Superior temporal gyrus (tissue), 1 donor: ENCODE data around the gene COPG2.
"Not testable (repeated sequence)": the region's sequence is repeated elsewhere in the genome, so short reads cannot be mapped to it uniquely, and the experiment has no call there.

Experiments used
- DNase-seq: peaks from one replicate; pipeline ENCODE4 v3.0.0-alpha.2; 2016; ENCODE audit errors: extremely low spot score

Gene COPG2

GRCh38 chr7:130650611-130651120 is 17.9 kb downstream of the COPG2 start:
- DNase-seq = no peak

- no peak for DNase-seq
These were observed 19.4 kb downstream of the COPG2 start for GRCh38 chr7:130649004-130649790.

GRCh38 chr7:130648580-130648979 is 20.0 kb downstream of the COPG2 start:
- DNase-seq = no peak

- DNase-seq = no peak
These were observed 26.2 kb downstream of the COPG2 start for GRCh38 chr7:130642383-130642782.

GRCh38 chr7:130641497-130641896 is 27.1 kb downstream of the COPG2 start:
- DNase-seq = no peak

- no peak for DNase-seq
These were observed 27.5 kb downstream of the COPG2 start for GRCh38 chr7:130641040-130641439.

- no peak for DNase-seq
These were observed 29.2 kb downstream of the COPG2 start for GRCh38 chr7:130639388-130639787.

- no peak for DNase-seq
These were observed 36.4 kb downstream of the COPG2 start for GRCh38 chr7:130632111-130632510.

GRCh38 chr7:130628901-130629300 is 39.6 kb downstream of the COPG2 start:
- no peak for DNase-seq

- DNase-seq = no peak
These were observed 40.8 kb downstream of the COPG2 start for GRCh38 chr7:130627775-130628174.

GRCh38 chr7:130622866-130623265 is 45.7 kb downstream of the COPG2 start:
- no peak for DNase-seq

- DNase-seq = no peak
These were observed 53.0 kb downstream of the COPG2 start for GRCh38 chr7:130615583-130615982.

GRCh38 chr7:130614449-130614848 is 54.1 kb downstream of the COPG2 start:
- DNase-seq = no peak

- no peak for DNase-seq
These were observed 57.3 kb downstream of the COPG2 start for GRCh38 chr7:130611218-130611617.

GRCh38 chr7:130607066-130607465 is 61.5 kb downstream of the COPG2 start:
- not testable (repeated sequence) for DNase-seq

- no peak for DNase-seq
These were observed 62.4 kb downstream of the COPG2 start for GRCh38 chr7:130606161-130606560.

- DNase-seq = no peak
These were observed 70.5 kb downstream of the COPG2 start for GRCh38 chr7:130598056-130598455.

- no peak for DNase-seq
These were observed 72.6 kb downstream of the COPG2 start for GRCh38 chr7:130595986-130596385.

- DNase-seq = no peak
These were observed 75.5 kb downstream of the COPG2 start for GRCh38 chr7:130593033-130593432.

- DNase-seq = not testable (repeated sequence)
These were observed 77.1 kb downstream of the COPG2 start for GRCh38 chr7:130591464-130591863.

- DNase-seq = not testable (repeated sequence)
These were observed 82.6 kb downstream of the COPG2 start for GRCh38 chr7:130585932-130586331.

GRCh38 chr7:130575110-130575509 is 93.4 kb downstream of the COPG2 start:
- not testable (repeated sequence) for DNase-seq

- not testable (repeated sequence) for DNase-seq
These were observed 98.4 kb downstream of the COPG2 start for GRCh38 chr7:130570144-130570543.

- no peak for DNase-seq
These were observed 101.7 kb downstream of the COPG2 start for GRCh38 chr7:130566898-130567280.
